GF-D8 (cell line): ENCODE data around the gene DOCK4.

Source experiments
- DNase-seq: peaks from one replicate; lab custom pipeline; 2025; lab: John Stamatoyannopoulos, UW

DOCK4 gene

GRCh38 chr7:111803015-111803758 lies 403.0 kb downstream of the DOCK4 start:
- DNase-seq = no peak

GRCh38 chr7:111802194-111802772 lies 403.9 kb downstream of the DOCK4 start:
- no peak for DNase-seq

GRCh38 chr7:111801277-111801676 lies 404.9 kb downstream of the DOCK4 start:
- no peak for DNase-seq

GRCh38 chr7:111796671-111797070 lies 409.5 kb downstream of the DOCK4 start:
- DNase-seq = no peak

DNA sequence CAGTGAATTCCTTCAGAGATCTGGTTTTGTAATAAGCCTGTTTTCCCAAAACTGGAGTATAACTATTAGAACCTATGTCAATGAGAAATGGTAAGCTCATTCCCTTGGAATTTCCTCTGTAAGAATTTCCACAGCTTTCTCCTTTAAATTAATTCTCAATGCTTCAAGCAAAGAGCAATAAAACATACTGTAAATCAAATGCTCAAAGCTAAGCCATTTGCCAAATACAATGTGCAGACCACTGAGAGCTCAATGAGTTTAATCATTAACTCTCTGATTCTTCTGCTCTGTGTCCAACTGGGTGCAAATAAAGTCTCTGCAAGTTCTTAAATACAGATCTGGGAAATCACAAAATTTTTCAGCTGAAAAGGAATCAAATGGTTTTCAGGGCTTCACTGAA lies 416.3 kb downstream of the DOCK4 start:
- no peak for DNase-seq

DNA sequence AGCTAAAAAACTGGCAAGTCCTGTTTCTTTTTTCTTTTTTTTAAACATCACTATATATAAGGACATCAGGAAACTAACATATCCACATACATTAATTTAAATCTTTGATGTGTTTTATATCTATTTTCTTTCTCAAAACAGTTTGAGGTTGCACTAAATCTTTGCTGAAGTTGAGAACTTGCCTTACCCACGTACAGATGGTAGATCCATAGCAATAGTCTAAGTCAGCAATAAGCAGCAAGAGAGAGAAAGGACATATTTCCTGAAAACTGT lies 417.2 kb downstream of the DOCK4 start:
- DNase-seq = no peak

DNA sequence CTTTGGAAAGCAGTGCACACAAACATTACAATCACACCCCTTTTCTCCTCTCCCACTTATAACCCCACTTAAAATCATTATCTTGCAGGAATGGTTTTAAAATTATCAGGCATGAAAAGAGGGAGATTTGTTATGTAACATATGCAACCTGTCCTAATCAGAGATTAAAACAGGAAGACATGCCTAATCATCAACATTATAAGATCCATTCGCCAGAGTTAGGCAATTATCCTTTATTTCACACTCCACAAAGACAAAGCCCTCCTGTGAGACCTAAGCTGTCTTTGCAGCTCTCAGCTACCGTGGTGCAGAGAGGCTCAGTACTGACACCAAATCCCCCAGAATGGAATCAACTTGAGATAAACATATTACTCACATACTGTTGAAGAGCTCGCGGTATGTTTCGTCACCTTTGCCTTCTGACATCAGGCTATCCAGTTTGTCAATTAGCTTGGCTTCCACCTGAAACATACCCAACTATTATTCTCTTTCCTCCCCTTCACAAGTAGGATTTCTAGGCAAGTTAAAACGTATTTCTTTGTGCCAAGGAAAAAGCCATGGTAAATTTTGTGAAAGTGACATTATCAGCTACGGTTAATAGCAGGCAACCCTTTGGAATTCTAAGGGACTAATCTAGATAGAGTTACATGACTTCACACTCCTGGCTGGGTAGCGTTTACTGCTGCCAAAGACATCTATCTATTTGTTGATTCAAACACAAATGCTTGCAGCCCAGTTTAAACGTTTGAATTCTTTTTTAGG lies 417.7 kb downstream of the DOCK4 start:
- no peak for DNase-seq

- no peak for DNase-seq
Measured at GRCh38 chr7:111787741-111788140, 418.5 kb downstream of the DOCK4 start.

- no peak for DNase-seq
Measured at GRCh38 chr7:111787099-111787498, 419.1 kb downstream of the DOCK4 start.

GRCh38 chr7:111785076-111785475 lies 421.1 kb downstream of the DOCK4 start:
- DNase-seq = no peak

GRCh38 chr7:111784296-111784695 lies 421.9 kb downstream of the DOCK4 start:
- DNase-seq = no peak

DNA sequence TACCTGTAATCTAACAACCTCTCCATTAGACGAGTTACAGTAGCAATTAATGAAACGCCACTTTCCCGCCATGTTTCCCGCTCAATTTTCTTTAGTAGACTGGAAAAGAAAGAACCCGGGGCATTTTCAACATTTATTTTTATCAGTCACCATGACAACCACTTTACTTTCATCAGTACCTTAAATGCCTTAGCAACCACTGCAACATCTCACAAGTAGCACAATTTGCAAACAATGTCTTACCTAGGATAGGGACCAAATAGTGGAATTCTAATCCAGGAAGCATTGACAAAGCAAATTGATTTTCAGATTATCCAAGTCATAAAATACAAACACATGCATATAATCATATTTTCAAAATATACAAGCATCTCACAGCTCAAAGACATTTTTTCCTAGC lies 422.3 kb downstream of the DOCK4 start:
- no peak for DNase-seq

DNA sequence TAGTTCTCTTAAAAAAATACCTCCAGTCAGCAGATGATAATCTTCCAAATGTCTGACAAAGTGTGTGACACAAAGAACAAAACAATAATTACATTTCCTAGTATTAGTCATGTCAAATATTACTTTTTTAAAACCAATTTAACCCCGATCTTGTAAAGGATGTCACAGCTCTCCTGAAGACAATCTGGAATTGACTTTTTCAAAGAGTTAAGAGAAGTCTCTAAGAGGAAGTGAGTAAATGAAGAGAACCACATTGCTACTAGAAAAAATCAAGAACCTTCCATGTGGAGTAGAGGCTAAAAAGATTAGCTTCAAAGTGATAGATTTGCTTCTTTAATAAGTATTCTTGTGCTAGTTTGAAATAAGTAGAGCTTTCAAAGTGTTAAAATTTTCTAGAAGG lies 425.7 kb downstream of the DOCK4 start:
- DNase-seq = no peak

DNA sequence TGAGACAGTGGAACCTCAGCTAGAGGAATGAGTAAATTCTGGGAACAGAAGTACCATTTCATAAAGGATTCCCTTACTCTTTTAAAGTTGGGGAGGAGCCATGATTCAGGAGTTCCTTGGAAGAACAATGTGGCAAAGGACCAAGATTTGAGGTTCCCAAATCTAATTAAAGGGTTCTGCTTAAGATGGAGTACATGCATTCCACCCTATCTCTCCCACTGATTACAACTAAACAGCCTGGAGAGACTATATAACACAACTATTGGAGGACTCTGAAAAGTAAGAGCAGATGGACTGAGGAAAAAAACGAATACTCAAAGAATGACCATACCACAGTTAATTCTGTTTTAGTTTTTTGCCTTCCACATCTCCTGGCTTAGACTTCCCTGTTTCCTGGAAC lies 431.0 kb downstream of the DOCK4 start:
- no peak for DNase-seq

DNA sequence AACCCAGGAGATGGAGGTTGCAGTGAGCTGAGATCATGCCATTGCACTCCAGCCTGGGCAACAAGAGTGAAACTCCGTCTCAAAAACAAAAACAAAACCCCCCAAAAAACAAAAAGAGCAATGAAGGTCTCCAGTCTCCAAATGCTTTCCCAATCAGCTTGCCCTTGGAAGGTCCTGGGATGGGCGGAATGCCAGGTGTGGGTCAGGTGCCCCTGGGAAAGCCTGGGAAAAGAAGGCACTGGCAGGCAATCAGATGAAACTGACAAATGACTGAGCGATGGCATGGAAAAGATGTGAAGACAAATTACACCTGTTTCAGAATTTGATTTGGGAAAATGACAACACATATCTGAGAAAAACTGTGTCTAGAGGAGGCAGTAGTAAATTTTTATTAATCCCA lies 433.5 kb downstream of the DOCK4 start:
- DNase-seq = no peak

DNA sequence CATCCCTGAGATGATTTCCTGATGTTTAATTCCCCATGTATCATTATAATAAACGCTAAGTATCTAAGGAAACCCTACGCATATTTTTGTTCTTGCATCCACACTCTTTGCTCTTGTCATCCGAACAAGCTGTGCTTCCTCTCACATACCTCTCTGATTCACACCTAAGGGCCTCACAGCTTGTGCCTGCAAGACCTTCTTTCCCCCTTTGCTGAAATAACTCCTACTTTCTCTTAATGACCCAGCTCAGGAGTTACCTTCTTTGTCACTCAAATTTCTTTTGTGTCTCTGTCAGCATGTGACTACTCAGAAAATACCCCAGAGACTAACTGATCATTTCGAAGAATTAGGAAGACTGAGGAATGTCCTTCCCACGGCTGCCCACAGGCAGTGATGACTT lies 434.6 kb downstream of the DOCK4 start:
- no peak for DNase-seq

DNA sequence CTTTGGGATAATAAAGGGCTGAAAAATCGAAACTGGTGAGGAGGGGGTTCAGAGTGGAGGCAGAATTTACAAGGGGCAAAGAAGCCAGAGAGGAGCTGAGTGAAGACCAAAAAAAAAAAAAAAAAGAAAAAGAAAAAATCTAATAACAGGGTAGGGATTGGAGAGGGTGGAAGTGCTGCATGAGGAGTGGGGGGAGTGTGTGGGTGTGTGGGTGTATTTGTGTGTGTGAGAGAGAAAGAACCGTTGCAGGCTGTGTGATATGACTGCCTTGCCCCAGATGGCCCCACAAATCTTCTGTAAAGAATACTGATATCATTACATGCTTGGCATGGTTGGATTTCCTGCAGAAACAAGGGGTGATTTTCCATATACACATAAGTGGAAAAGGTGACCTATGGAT lies 436.1 kb downstream of the DOCK4 start:
- DNase-seq = no peak

- DNase-seq = no peak
Measured at GRCh38 chr7:111765751-111766643, 440.2 kb downstream of the DOCK4 start.

DNA sequence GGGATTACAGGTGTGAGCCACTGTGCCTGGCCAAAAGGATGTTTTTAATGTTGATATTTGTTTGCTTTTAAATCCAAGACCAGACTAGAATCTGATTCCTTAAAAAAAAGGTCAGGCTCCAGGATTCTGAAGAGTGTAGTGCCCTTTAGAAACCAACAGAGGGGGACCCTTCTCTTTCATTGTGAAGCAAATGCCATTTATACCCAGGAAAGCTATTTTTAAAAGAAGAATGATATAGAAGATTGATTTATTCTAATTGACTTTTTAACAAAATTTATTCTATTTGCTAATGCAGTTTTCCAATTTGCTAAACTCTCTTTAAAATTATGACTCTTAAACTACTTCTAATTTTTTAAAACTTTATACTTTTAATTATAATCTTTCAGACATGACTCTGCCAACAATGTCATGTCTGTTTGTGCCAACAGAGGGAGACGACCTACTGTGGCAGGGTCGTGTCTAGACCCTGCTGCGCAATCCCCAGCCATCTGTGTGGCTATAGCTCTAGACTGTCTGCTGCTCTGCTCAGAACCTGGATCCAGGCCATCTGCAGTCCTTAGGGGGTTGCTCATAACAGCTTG lies 442.9 kb downstream of the DOCK4 start:
- DNase-seq = peak; percentile 6

GRCh38 chr7:111762799-111763198 lies 443.4 kb downstream of the DOCK4 start:
- DNase-seq = no peak

- no peak for DNase-seq
Measured at GRCh38 chr7:111762211-111762610, 444.0 kb downstream of the DOCK4 start.

GRCh38 chr7:111760043-111760442 lies 446.2 kb downstream of the DOCK4 start:
- no peak for DNase-seq
